ENCODE results near the gene DMPK.

- TF ChIP-seq MXI1 (conservative IDR thresholded peaks at IDR 0.05; ENCODE audit: poor library complexity, severe bottlenecking), result no peak
- no peak for TF ChIP-seq CTCF (IDR thresholded peaks at IDR 0.05; ENCODE audit: poor library complexity, severe bottlenecking)
- no peak for TF ChIP-seq SMC3 (conservative IDR thresholded peaks at IDR 0.05; ENCODE audit: poor library complexity)
- TF ChIP-seq EZH2 (IDR thresholded peaks at IDR 0.05; ENCODE audit: borderline replicate concordance, insufficient read depth, low read length, poor library complexity, severe bottlenecking), result no peak
- no peak for TF ChIP-seq EP300 (conservative IDR thresholded peaks at IDR 0.05; ENCODE audit: poor library complexity, severe bottlenecking)
Observed at GRCh38 chr19:45785097-45785496, 2.8 kb upstream of the DMPK start.

Data from neural cell (in vitro differentiated cells).